ENCODE data around the gene SLC25A42. TPM values are rescaled to one million over a fixed set of nuclear protein-coding genes. Genes with fewer than 3 reads are reported as not detected.
"Not testable (repeated sequence)": the region's sequence is repeated elsewhere in the genome, so short reads cannot be mapped to it uniquely, and the experiment has no call there.

Gene SLC25A42
- total RNA-seq, 4 donors from 2014 or later: 4.6 to 13.9 (median 7.4) TPM

DNA sequence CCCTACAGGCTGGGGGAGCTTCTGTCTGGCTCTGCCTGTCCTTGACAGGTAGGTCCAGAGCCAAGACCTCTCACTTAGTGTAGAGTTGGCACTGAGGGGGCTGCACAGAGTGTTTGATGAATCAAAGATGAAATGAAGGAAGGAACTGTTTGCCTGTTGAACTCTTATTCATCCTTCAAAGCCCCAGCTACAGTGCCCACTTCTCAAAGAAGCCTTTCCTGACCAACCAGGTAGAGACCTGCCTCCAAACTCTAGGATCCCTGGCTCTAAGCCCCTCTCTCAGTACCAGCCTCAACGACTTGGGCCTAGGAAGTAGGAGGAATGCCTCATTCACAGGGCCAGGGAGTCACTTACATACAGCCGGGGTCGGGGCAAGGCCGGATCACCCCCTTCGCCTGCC lies 83.5 kb downstream of the SLC25A42 start:
- H3K4me3 ChIP-seq (ENCODE audit: low read depth, poor library complexity, severe bottlenecking): no peak overlapping the region
- no peak for DNase-seq (ENCODE audit: low spot score in 2 of 2)
- TF ChIP-seq CTCF (IDR thresholded peaks at IDR 0.05) (no peak), POLR2A (IDR thresholded peaks at IDR 0.05) (no peak)
- WGBS, 2 donors: 88 to 90% methylated on average over 5 of the region's 5 CpGs
- intact Hi-C loops (cut with DNase I; ENCODE audit: low total_unique reads): loop anchor here (5.0 kb wide), 1 partner anchor 195 kb away; no protein-coding TSS in a partner anchor

DNA sequence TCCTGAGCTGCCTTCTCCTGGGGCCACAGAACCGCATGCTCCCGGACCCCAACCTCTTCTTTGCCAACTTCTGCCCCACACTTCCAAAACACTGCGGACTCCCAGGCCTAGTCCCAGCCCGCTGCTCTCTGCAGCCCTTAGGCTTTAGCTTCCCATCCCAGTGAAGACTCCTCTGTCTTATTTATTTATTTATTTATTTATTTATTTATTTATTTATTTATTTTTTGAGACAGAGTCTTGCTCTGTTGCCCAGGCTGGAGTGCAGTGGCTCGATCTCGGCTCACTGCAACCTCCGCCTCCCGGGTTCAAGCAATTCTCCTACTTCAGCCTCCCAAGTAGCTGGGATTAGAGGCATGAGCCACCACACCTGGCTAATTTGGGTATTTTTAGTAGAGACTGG lies 84.7 kb downstream of the SLC25A42 start:
- WGBS, 2 donors: 97 to 99% methylated on average over 8 of the region's 8 CpGs
- intact Hi-C loops (cut with DNase I; ENCODE audit: low total_unique reads): loop anchor here (5.0 kb wide), 1 partner anchor 194 kb away; no protein-coding TSS in a partner anchor
- DNase-seq (ENCODE audit: low spot score in 2 of 2): not testable (repeated sequence)

DNA sequence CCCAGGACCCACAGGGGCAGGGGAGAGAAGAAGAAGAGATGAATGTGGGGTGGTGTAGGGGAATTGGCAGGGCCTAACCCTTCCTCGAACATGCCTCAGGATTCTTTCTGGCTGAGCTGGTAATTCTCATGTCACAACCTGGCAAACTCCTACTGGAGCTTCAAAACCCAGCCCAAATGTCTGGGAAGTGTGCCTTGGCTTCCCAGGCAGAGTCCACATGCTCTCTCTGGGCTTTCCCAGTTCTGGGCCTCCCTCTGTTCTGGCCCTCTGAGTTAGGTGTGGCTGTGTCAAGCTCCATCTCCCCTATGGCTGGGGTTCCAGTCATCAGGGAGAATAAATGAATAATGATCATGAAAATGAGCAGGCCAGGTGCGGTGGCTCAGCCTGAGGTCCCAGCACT lies 85.6 kb downstream of the SLC25A42 start:
- intact Hi-C loops (cut with DNase I; ENCODE audit: low total_unique reads): loop anchor here (5.0 kb wide), 1 partner anchor 193 kb away; no protein-coding TSS in a partner anchor
- WGBS, 2 donors: 77 to 78% methylated on average over 2 of the region's 2 CpGs
- DNase-seq (ENCODE audit: low spot score in 2 of 2): no peak
- TF ChIP-seq POLR2A (IDR thresholded peaks at IDR 0.05): no peak
- TF ChIP-seq CTCF (IDR thresholded peaks at IDR 0.05): no peak
- no peak overlapping the region for H3K4me3 ChIP-seq (ENCODE audit: low read depth, poor library complexity, severe bottlenecking)

More for the DNA sequence above, 84.7 kb downstream of the SLC25A42 start:
- not testable (repeated sequence) for H3K4me3 ChIP-seq (ENCODE audit: low read depth, poor library complexity, severe bottlenecking)

- no peak for DNase-seq (ENCODE audit: low spot score in 2 of 2)
- intact Hi-C loops (cut with DNase I; ENCODE audit: low total_unique reads): no loop called here
- TF ChIP-seq CTCF (IDR thresholded peaks at IDR 0.05): no peak
- WGBS, 2 donors: 75 to 82% methylated on average over 10 to 11 of the region's 11 CpGs
- H3K4me3 ChIP-seq (ENCODE audit: low read depth, poor library complexity, severe bottlenecking): no peak overlapping the region
Observed at GRCh38 chr19:19151418-19151817, 87.6 kb downstream of the SLC25A42 start.

DNA sequence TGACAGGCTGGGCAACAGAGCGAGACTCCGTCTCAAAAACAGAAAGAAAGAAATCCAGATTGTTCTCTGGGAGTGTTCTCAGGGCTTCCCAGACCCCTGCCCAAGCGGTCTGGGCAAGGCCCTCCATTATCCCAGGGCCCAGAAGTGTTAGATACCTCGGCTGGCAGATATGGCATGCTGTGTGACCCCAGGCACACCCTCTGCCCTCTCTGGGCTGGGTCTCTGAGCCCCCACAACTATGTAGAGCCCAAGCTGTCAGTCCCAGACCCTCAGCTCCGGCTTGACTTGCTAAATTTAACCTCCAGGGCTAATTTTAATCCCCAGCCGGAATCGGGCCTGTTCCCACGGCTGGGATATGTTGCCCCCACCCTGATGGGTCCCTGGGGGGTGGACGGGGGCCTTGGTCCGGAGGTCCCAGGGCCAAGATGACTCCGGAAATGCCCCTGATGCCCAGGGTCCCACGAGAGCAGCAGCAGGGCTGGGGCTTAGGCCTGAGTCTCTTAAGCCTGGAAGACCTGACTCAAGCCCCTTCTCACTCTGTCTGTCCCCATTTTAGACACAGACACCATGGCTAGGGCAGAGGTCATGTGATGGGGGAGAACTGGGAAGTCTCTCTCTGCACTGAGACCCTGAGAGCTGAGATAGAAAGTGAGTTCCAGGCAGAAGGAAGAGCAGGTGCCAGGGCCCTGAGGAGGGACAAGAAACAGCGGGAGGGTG lies 89.0 kb downstream of the SLC25A42 start:
- TF ChIP-seq POLR2A (IDR thresholded peaks at IDR 0.05) (no peak), CTCF (IDR thresholded peaks at IDR 0.05) (no peak)
- intact Hi-C loops (cut with DNase I; ENCODE audit: low total_unique reads): no loop called here
- H3K4me3 ChIP-seq (ENCODE audit: low read depth, poor library complexity, severe bottlenecking): no peak overlapping the region
- DNase-seq (ENCODE audit: low spot score in 2 of 2): no peak
- 83 to 89% methylated on average over 9 to 13 of the region's 13 CpGs for WGBS, 2 donors

- intact Hi-C loops (cut with DNase I; ENCODE audit: low total_unique reads): no loop called here
Observed at GRCh38 chr19:19154768-19155494, 91.1 kb downstream of the SLC25A42 start.

More at GRCh38 chr19:19154768-19155494, 91.1 kb downstream of the SLC25A42 start:
- 92 to 96% methylated on average over 6 of the region's 6 CpGs for WGBS, 2 donors
- DNase-seq (ENCODE audit: low spot score in 2 of 2): no peak
- H3K4me3 ChIP-seq (ENCODE audit: low read depth, poor library complexity, severe bottlenecking): no peak overlapping the region
- TF ChIP-seq CTCF (IDR thresholded peaks at IDR 0.05): no peak
- TF ChIP-seq POLR2A (IDR thresholded peaks at IDR 0.05): no peak
